ENCODE measurements around the gene SLC12A5. TPM values are rescaled to one million over a fixed set of nuclear protein-coding genes. Genes with fewer than 3 reads are reported as not detected.

Gene SLC12A5
- total and polyA plus RNA-seq, 2 of the 4 experiments (the other 2 are of a cell fraction) = 2.2 TPM; not detected in 1

DNA sequence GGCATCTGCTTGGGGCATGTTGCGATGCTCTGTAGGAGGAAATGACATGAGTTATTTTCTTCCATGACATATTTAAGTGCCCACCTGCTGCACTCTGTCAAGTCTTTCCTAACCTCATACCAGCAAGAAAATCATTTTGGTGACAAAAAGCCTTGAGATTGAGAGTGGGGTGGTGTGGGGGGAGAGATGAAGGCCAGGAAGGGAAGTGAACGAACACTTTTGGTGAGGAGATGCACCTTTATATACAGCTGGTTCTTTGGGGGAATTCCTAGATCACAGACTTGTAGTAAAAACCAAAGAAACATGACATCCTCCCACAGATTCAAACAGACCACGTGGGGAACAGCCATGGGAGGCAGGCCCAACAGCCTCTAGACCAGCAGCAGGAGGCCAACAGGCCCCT lies 34.6 kb downstream of the SLC12A5 start:
- Histone ChIP-seq H4K5ac (ENCODE audit: low read depth, low read length) (no peak overlapping the region), H3K56ac (ENCODE audit: extremely low read depth, insufficient read depth, low read length) (no peak overlapping the region), H4K8ac (ENCODE audit: low read depth in 2 of 2, low read length in 2 of 2) (no peak overlapping the region), H3K4ac (ENCODE audit: low read depth, low read length) (no peak overlapping the region), H3K4me3 (ENCODE audit: insufficient read depth, low read depth, low read length) (no peak overlapping the region), H3K23ac (ENCODE audit: low read depth, low read length) (no peak overlapping the region), H2BK5ac (ENCODE audit: low read depth, low read length, poor library complexity, severe bottlenecking) (no peak overlapping the region), H3K9me3 (ENCODE audit: control insufficient read depth, insufficient read depth, low read length) (no peaks in the 10 kb centered on the region), H3K9ac (ENCODE audit: low read depth, low read length) (no peak overlapping the region), H3K27me3 (ENCODE audit: control insufficient read depth, insufficient read depth, low read length) (peaks cover 2% of the 10 kb centered on the region; the same call in 1 of the 2 replicates), H3K36me3 (ENCODE audit: control insufficient read depth, insufficient read depth, low read length) (peaks cover 58% of the 10 kb centered on the region), H3K14ac (replicated peaks; ENCODE audit: low read depth, low read length) (no peak overlapping the region), H3K79me1 (ENCODE audit: low read depth in 1 of 2, low read length in 2 of 2) (peaks cover 0 to 9% of the 10 kb centered on the region in 2 experiments; a peak in 2 of 4 replicates), H3K4me1 (ENCODE audit: control insufficient read depth, insufficient read depth, low read length) (no peaks in the 10 kb centered on the region), H2BK120ac (ENCODE audit: low read depth, low read length) (no peak overlapping the region), H2AK5ac (ENCODE audit: low read depth, low read length) (no peak overlapping the region), H2BK15ac (ENCODE audit: low read depth, low read length) (no peak overlapping the region), H3K4me2 (ENCODE audit: low read depth, low read length) (no peak overlapping the region), H2AK9ac (replicated peaks; ENCODE audit: low read depth, low read length, poor library complexity) (no peak overlapping the region), H2BK20ac (ENCODE audit: low read depth, low read length) (no peak overlapping the region), H3K27ac (ENCODE audit: insufficient read depth, low read length) (no peak overlapping the region), H3K9me1 (ENCODE audit: insufficient read depth, low read length) (peaks cover 3% of the 10 kb centered on the region; the same call in 1 of the 2 replicates), H4K20me1 (ENCODE audit: insufficient read depth, low read length) (peaks cover 29% of the 10 kb centered on the region), H2AFZ (replicated peaks; ENCODE audit: low read length, poor library complexity) (no peak overlapping the region), H4K91ac (ENCODE audit: insufficient read depth, low read depth, low read length) (no peak overlapping the region), H3K18ac (ENCODE audit: low read depth, low read length) (no peak overlapping the region)
- DNase-seq (no peak), ATAC-seq (ENCODE audit: low read depth) (no peak)
- WGBS, 2 experiments (ENCODE audit: extremely low coverage in 2 of 2, insufficient read length in 1 of 2) = no CpG with 5 or more reads among the region's 3 CpGs
- ChIA-PET CTCF (no interaction called here), POLR2A (ENCODE audit: unreplicated experiment) (no interaction called here)
- in situ Hi-C loops (cut with MboI; ENCODE audit: low sequenced_read_pairs) = no loop called here
- BruUV-seq (replicated peaks) = no TSS peak
- TF ChIP-seq POLR2A (IDR thresholded peaks at IDR 0.05; ENCODE audit: low read depth, low read length) (no peak), NFE2L2 (IDR thresholded peaks at IDR 0.05; ENCODE audit: low read depth, low read length) (no peak), BHLHE40 (IDR thresholded peaks at IDR 0.05; ENCODE audit: low read depth, low read length) (no peak), MAZ (IDR thresholded peaks at IDR 0.05; ENCODE audit: borderline replicate concordance, low read depth, low read length) (no peak), SMC3 (IDR thresholded peaks at IDR 0.05; ENCODE audit: low read depth, low read length) (no peak), MAFK (IDR thresholded peaks at IDR 0.05; ENCODE audit: low read depth, low read length) (no peak), CEBPB (IDR thresholded peaks at IDR 0.05; ENCODE audit: low read depth, low read length) (no peak), CHD1 (IDR thresholded peaks at IDR 0.05; ENCODE audit: low read depth, low read length) (no peak), RCOR1 (IDR thresholded peaks at IDR 0.05; ENCODE audit: insufficient replicate concordance, low read length) (no peak)
- TF ChIP-seq, protein P1, sequence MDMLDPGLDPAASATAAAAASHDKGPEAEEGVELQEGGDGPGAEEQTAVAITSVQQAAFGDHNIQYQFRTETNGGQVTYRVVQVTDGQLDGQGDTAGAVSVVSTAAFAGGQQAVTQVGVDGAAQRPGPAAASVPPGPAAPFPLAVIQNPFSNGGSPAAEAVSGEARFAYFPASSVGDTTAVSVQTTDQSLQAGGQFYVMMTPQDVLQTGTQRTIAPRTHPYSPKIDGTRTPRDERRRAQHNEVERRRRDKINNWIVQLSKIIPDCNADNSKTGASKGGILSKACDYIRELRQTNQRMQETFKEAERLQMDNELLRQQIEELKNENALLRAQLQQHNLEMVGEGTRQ (IDR thresholded peaks at IDR 0.05; ENCODE audit: low read depth, low read length) = no peak
- dilution Hi-C loops (cut with HindIII; ENCODE audit: low sequenced_read_pairs, unreplicated experiment) = no loop called here
- intact Hi-C loops (cut with micrococcal nuclease) = no loop called here
